H9 (cell line): ENCODE results near the gene RHBDD1. TPM values are rescaled to one million over a fixed set of nuclear protein-coding genes. Genes with fewer than 3 reads are reported as not detected.

Experiments used
- DNase-seq: peaks from one replicate; pipeline ENCODE4 v3.0.0-alpha.2; 2017
- H2AFZ ChIP-seq: one replicate; pipeline ENCODE4 v1.6.1; 2013; ENCODE audit warnings: mild to moderate bottlenecking, low read length, control low read depth, moderate library complexity
- H2AK5ac ChIP-seq: 2 replicates; pipeline ENCODE4 v1.6.1; 2013; ENCODE audit warnings: low read length, control low read depth, mixed read lengths; ENCODE audit not compliant: insufficient read length
- H2BK120ac ChIP-seq: one replicate; pipeline ENCODE4 v1.6.1; 2013; ENCODE audit warnings: low read depth, mild to moderate bottlenecking, low read length, control low read depth, inconsistent platforms; ENCODE audit not compliant: poor library complexity, severe bottlenecking
- H2BK12ac ChIP-seq: 2 replicates; pipeline ENCODE4 v1.6.1; 2013; ENCODE audit warnings: low read length, control low read depth, mixed read lengths, low read depth; ENCODE audit not compliant: insufficient read length
- H2BK15ac ChIP-seq: 2 replicates; pipeline ENCODE4 v1.6.1; 2013; ENCODE audit warnings: low read depth, low read length, control low read depth
- H2BK20ac ChIP-seq: one replicate; pipeline ENCODE4 v1.6.1; 2013; ENCODE audit warnings: low read depth, mild to moderate bottlenecking, low read length, control low read depth, inconsistent platforms; ENCODE audit not compliant: poor library complexity, severe bottlenecking
- H2BK5ac ChIP-seq: 2 replicates; pipeline ENCODE4 v1.6.1; 2013; ENCODE audit warnings: low read length, control low read depth, mixed read lengths; ENCODE audit not compliant: insufficient read length
- H3K14ac ChIP-seq: 2 replicates; pipeline ENCODE4 v1.6.1; 2013; ENCODE audit warnings: low read length, control low read depth; ENCODE audit not compliant: insufficient read depth
- H3K18ac ChIP-seq: 2 replicates; pipeline ENCODE4 v1.6.1; 2013; ENCODE audit warnings: low read depth, mild to moderate bottlenecking, mixed read lengths, low read length, control low read depth; ENCODE audit not compliant: insufficient read length
- H3K23ac ChIP-seq: 2 replicates; pipeline ENCODE4 v1.6.1; 2013; ENCODE audit warnings: low read length, control low read depth, mixed read lengths, low read depth; ENCODE audit not compliant: insufficient read length
- H3K23me2 ChIP-seq: 2 replicates; pipeline ENCODE4 v1.6.1; 2013; ENCODE audit warnings: low read depth, mild to moderate bottlenecking, mixed read lengths, low read length, control low read depth; ENCODE audit not compliant: insufficient read length, poor library complexity, severe bottlenecking
- H3K27ac ChIP-seq: 2 replicates; pipeline ENCODE4 v1.5.1; 2013; ENCODE audit warnings: low read length, control low read depth, mixed read lengths, low read depth; ENCODE audit not compliant: insufficient read length
- H3K27me3 ChIP-seq: 2 replicates; pipeline ENCODE4 v1.6.1; 2013; ENCODE audit warnings: low read length, control low read depth, inconsistent platforms; ENCODE audit not compliant: insufficient read depth
- H3K4ac ChIP-seq: 2 replicates; pipeline ENCODE4 v1.6.1; 2013; ENCODE audit warnings: low read depth, mild to moderate bottlenecking, control low read depth, inconsistent platforms, low read length, moderate library complexity
- H3K4me1 ChIP-seq: 2 replicates; pipeline ENCODE4 v1.6.1; 2013; ENCODE audit warnings: low read length, control low read depth, inconsistent platforms; ENCODE audit not compliant: insufficient read depth
- H3K4me2 ChIP-seq: 2 replicates; pipeline ENCODE4 v1.6.1; 2013; ENCODE audit warnings: low read length, control low read depth, mixed read lengths; ENCODE audit not compliant: insufficient read length, insufficient read depth
- H3K56ac ChIP-seq: 2 replicates; pipeline ENCODE4 v1.6.1; 2013; ENCODE audit warnings: low read depth, mild to moderate bottlenecking, mixed read lengths, low read length, control low read depth; ENCODE audit not compliant: insufficient read length
- H3K79me1 ChIP-seq: 2 replicates; pipeline ENCODE4 v1.6.1; 2013; ENCODE audit warnings: low read depth, mild to moderate bottlenecking, moderate library complexity, low read length, control low read depth, inconsistent platforms; ENCODE audit not compliant: insufficient read depth, poor library complexity, severe bottlenecking
- H3K79me2 ChIP-seq: 2 replicates; pipeline ENCODE4 v1.6.1; 2013; ENCODE audit warnings: low read length, control low read depth, inconsistent platforms; ENCODE audit not compliant: insufficient read depth
- H3K9ac ChIP-seq: 2 replicates; pipeline ENCODE4 v1.6.1; 2013; ENCODE audit warnings: low read length, control low read depth, mixed read lengths; ENCODE audit not compliant: insufficient read length; ENCODE audit errors: extremely low read depth
- H3K9me3 ChIP-seq: one replicate; pipeline ENCODE4 v1.6.1; 2013; ENCODE audit warnings: low read depth, low read length, inconsistent platforms; ENCODE audit not compliant: control insufficient read depth
- H3T11ph ChIP-seq: one replicate; pipeline ENCODE4 v1.6.1; 2013; ENCODE audit warnings: mild to moderate bottlenecking, low read length, control low read depth, inconsistent platforms
- H4K20me1 ChIP-seq: one replicate; pipeline ENCODE4 v1.6.1; 2013; ENCODE audit not compliant: control insufficient read depth, insufficient read length, insufficient read depth
- H4K5ac ChIP-seq: 2 replicates; pipeline ENCODE4 v1.6.1; 2013; ENCODE audit warnings: low read depth, mild to moderate bottlenecking, mixed read lengths, low read length, control low read depth; ENCODE audit not compliant: insufficient read length
- H4K8ac ChIP-seq: replicated peaks from 2 replicates; pipeline ENCODE4 v1.6.1; 2013; ENCODE audit warnings: low read length, control low read depth, mixed read lengths, low read depth; ENCODE audit not compliant: insufficient read length
- H4K91ac ChIP-seq: 2 replicates; pipeline ENCODE4 v1.6.1; 2013; ENCODE audit warnings: low read depth, mild to moderate bottlenecking, moderate library complexity, mixed read lengths, low read length, control low read depth; ENCODE audit not compliant: insufficient read length
- H3K27ac Mint-ChIP-seq, 3 experiments: 2 replicates in 2 of 3; 3 replicates in 1 of 3; pipeline ENCODE4 v1.8.0; 2020 to 2021; ENCODE audit warnings: mixed read lengths in 3 of 3, mild to moderate bottlenecking in 1 of 3, moderate library complexity in 1 of 3
- H3K27me3 Mint-ChIP-seq: 2 replicates; pipeline ENCODE4 v1.8.0; 2021; ENCODE audit warnings: low read depth, mild to moderate bottlenecking, moderate library complexity, mixed read lengths
- H3K36me3 Mint-ChIP-seq, 3 experiments: 2 replicates in 2 of 3; 3 replicates in 1 of 3; pipeline ENCODE4 v1.8.0; 2020 to 2021; ENCODE audit warnings: low read depth in 3 of 3, mixed read lengths in 3 of 3; ENCODE audit not compliant: insufficient read depth in 1 of 3
- H3K4me1 Mint-ChIP-seq, 2 experiments: 2 replicates each; pipeline ENCODE4 v1.8.0; 2020; ENCODE audit warnings: mixed read lengths in 2 of 2
- H3K4me3 Mint-ChIP-seq, 2 experiments: 2 replicates in 1 of 2; 3 replicates in 1 of 2; pipeline ENCODE4 v1.8.0; 2020 to 2021; ENCODE audit warnings: mild to moderate bottlenecking in 2 of 2, mixed read lengths in 2 of 2, moderate library complexity in 1 of 2
- H3K9me3 Mint-ChIP-seq, 2 experiments: 2 replicates in 1 of 2; 3 replicates in 1 of 2; pipeline ENCODE4 v1.8.0; 2020; ENCODE audit warnings: mild to moderate bottlenecking in 2 of 2, mixed read lengths in 2 of 2, moderate library complexity in 1 of 2
- WGBS: extraction: QIAGEN DNeasy Blood & Tissue Kit; methylation state at CpG from one replicate; pipeline ENCODE4 v1.1.7; 2013; ENCODE audit warnings: missing lambda C conversion rate, low lambda C conversion rate, mixed read lengths; ENCODE audit not compliant: insufficient read length; ENCODE audit errors: extremely low coverage; 5-methylcytosine and 5-hydroxymethylcytosine counted together
- total RNA-seq: library from RNA; stranded (reverse); gene quantifications from 2 replicates; pipeline ENCODE4 v1.2.1, GENCODE V29; 2021
- TF ChIP-seq, protein P1 (sequence below): fragments of 200-600 bp; sonication (generic); conservative IDR thresholded peaks from 3 replicates; pipeline ENCODE4 v1.8.0; 2021; ENCODE audit warnings: antibody characterized with exemption, mild to moderate bottlenecking

Gene RHBDD1
- total RNA-seq, 1 experiment from 2014 or later, result 24.9 TPM

- H2BK15ac ChIP-seq, result no peak overlapping the region
- TF ChIP-seq, protein P1, sequence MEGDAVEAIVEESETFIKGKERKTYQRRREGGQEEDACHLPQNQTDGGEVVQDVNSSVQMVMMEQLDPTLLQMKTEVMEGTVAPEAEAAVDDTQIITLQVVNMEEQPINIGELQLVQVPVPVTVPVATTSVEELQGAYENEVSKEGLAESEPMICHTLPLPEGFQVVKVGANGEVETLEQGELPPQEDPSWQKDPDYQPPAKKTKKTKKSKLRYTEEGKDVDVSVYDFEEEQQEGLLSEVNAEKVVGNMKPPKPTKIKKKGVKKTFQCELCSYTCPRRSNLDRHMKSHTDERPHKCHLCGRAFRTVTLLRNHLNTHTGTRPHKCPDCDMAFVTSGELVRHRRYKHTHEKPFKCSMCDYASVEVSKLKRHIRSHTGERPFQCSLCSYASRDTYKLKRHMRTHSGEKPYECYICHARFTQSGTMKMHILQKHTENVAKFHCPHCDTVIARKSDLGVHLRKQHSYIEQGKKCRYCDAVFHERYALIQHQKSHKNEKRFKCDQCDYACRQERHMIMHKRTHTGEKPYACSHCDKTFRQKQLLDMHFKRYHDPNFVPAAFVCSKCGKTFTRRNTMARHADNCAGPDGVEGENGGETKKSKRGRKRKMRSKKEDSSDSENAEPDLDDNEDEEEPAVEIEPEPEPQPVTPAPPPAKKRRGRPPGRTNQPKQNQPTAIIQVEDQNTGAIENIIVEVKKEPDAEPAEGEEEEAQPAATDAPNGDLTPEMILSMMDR, result no peak
- H3K23me2 ChIP-seq, result no peaks in the 10 kb centered on the region
- no peak overlapping the region for H2BK5ac ChIP-seq
- H3K9me3 ChIP-seq, result no peaks in the 10 kb centered on the region
- Mint-ChIP-seq H3K4me1 (no peaks in the 10 kb centered on the region), H3K27ac (no peak overlapping the region), H3K4me3 (no peak overlapping the region), H3K27me3 (no peaks in the 10 kb centered on the region), H3K36me3 (peaks cover 0 to 4% (median 0%) of the 10 kb centered on the region in 3 experiments; a peak in 1 of 7 replicates), H3K9me3 (no peaks in the 10 kb centered on the region)
- no peak overlapping the region for H4K8ac ChIP-seq
- H4K91ac ChIP-seq, result no peak overlapping the region
- H2BK120ac ChIP-seq, result no peak overlapping the region
- no peaks in the 10 kb centered on the region for H4K20me1 ChIP-seq
- no peak overlapping the region for H2BK20ac ChIP-seq
- no peak overlapping the region for H3K4me2 ChIP-seq
- no peaks in the 10 kb centered on the region for H3K79me1 ChIP-seq
- H3K27me3 ChIP-seq, result no peaks in the 10 kb centered on the region
- H2AFZ ChIP-seq, result no peak overlapping the region
- no peak overlapping the region for H3K4ac ChIP-seq
- H4K5ac ChIP-seq, result no peak overlapping the region
- H3K56ac ChIP-seq, result no peak overlapping the region
- no peaks in the 10 kb centered on the region for H3K4me1 ChIP-seq
- no peak overlapping the region for H3T11ph ChIP-seq
- no peak overlapping the region for H3K27ac ChIP-seq
- no peak overlapping the region for H3K9ac ChIP-seq
- H3K18ac ChIP-seq, result no peak overlapping the region
- H3K79me2 ChIP-seq, result no peaks in the 10 kb centered on the region
- DNase-seq, result no peak
- H3K23ac ChIP-seq, result no peak overlapping the region
- no peak overlapping the region for H3K14ac ChIP-seq
- WGBS, result no CpG with 5 or more reads among the region's 6 CpGs
- no peak overlapping the region for H2BK12ac ChIP-seq
- H2AK5ac ChIP-seq, result no peak overlapping the region
These were observed 68.7 kb downstream of the RHBDD1 start for GRCh38 chr2:226904592-226904991.
